HG02943 (cell line): Measurements from ENCODE around the gene XXYLT1.
"Not testable (repeated sequence)": the region's sequence is repeated elsewhere in the genome, so short reads cannot be mapped to it uniquely, and the experiment has no call there.

Experiments used
- ATAC-seq: cut with Tn5 transposase; IDR thresholded peaks from one replicate; pipeline ENCODE4 v1.9.1; 2021; ENCODE audit warnings: mild to moderate bottlenecking, low read depth, moderate library complexity; ENCODE audit not compliant: unreplicated experiment

Gene XXYLT1

DNA sequence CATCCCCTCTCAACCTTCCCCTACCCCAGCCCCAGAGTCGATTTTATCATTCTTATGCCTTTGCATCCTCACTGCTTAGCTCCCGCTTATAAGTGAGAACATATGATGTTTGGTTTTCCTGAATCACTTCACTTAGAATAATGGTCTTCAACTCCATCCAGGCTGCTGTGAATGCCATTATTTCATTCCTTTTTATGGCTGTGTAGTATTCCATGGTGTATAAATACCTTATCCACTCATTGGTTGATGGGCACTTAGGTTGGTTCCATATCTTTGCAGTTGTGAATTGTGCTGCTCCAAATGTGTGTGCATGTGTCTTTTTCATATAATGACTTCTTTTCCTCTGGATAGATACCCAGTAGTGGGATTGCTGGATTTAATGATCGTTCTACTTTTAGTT lies 233.4 kb downstream of the XXYLT1 start:
- not testable (repeated sequence) for ATAC-seq

DNA sequence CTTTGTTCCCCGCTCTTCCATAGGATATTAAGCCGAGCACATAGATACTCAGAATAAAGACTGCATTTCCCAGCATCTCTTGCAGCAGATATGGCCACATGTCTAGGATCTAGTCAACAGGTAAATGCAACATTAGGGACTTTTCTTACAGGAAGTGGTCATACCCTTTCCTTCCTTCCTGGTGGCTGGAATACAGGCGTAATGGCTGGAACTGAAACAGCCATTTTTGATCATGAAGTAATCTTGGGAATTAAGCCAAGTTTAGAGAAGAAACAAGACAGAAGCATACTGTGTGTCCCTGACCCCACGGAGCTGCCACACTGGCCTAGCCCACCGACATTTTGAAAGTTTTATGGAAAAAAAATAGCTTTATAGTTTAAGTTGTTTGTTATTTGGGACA lies 234.0 kb downstream of the XXYLT1 start:
- no peak for ATAC-seq

DNA sequence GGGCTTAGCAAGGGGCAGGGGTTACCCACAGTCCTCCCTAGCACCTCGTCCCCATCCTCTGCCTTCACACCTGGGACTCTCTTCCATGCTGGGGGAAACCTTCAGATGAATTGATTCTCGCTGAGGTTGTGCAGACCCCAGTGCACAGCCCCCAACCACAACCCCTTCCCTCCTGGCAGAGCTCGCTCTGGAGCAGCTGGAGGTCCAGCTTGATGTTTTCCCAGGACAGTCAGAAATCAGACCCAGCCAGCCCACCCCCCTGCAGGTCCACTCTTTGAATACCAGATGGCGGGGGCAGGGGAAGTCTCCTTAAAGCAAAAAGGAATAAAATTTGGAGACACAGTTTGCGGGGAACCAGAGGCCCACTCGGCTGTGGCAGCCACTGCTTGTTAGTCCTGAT lies 234.4 kb downstream of the XXYLT1 start:
- ATAC-seq = no peak

DNA sequence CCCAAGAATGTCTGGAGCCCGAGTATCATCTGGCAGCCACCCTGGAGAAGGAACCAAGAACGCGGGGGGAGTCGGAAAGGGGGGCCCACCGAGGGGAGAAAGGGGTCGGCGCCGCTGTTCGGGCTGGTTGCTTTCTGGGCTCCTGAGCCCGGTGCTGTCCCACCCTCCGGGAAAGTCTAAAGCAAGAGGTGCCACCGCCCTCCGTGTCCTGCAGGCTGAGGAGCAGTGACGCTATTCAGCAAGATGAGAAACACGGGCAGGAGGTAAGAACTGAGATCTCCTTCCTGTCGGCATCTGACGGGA lies 234.8 kb downstream of the XXYLT1 start:
- no peak for ATAC-seq

DNA sequence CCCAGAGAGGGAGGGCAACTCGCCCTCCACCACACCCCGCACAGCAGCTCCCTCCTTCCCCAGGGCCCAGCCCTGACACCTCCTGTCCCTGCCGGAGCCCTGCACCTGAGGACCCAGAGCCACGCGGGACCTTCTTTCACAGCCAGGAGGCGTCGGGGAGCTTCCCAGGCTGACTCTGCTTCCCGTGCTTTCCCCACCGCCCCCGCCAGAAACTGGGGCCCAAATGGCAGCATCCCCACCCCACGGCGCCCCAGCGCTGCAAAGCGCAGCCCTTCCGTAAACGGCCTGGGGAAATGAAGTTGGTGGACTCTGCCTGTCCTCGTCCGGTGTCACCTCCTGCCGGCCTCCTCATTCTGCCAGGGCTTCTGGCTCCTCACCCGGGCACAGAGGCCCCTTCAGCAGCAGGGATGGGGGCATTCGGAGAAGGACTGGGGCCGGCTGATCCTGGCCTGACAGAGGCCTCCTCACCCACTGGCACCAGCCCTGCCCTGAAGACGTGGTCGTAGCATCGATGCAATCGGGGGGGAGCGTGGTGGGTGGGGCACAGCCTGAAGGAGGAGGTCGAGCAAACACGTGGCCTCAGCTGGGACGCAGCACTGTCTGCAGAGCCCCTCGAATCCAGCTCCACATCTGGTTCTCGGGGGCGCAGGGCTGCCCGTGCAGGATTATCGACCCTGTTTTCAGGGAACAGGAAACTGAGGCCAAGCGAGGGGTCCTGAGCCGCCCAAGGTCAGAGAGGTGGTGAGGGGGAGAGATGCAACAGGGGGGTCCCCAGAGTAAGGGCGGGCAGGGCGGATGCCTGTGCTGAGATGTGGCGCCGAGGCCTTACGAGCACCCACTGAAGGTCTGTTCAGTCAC lies 235.4 kb downstream of the XXYLT1 start:
- ATAC-seq = no peak

DNA sequence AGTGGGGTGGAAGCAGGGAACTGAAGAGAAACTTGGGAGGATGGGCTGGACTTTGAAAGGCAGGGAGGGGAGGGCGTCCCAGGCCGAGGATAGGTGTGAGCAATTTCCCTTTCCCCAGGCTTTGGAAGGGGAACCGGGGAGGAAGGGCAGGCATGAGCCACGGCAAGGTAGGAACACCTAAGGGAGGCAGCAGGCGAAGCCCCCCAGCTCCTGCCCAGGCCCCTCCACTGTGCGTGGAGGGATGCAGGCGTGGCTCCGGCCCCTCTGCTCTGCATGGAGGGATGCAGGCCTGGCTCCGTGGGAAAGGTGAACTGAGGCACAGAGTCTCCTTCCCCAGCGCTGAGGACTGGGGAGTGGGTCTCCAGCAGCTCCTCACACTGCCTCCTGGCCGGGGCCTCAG lies 236.4 kb downstream of the XXYLT1 start:
- ATAC-seq = no peak

DNA sequence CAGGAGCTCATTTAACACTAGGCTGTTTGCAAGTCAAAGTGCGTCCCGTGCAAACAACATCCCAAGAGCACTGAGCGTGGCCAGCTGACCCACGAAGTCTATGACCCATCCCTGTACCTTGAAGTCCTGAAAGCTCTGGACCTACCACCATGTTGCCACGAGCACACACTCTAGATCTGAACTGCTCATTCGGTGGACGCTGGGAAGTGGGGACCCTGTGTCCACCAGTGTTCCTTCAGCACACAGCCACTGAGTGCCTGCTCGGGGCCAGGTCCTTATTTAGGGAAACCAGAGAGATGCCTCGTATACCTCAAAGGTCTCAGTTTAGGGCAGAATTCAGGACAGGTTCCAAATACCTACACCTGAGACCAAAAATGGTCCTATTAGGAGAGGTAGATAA lies 236.9 kb downstream of the XXYLT1 start:
- no peak for ATAC-seq

DNA sequence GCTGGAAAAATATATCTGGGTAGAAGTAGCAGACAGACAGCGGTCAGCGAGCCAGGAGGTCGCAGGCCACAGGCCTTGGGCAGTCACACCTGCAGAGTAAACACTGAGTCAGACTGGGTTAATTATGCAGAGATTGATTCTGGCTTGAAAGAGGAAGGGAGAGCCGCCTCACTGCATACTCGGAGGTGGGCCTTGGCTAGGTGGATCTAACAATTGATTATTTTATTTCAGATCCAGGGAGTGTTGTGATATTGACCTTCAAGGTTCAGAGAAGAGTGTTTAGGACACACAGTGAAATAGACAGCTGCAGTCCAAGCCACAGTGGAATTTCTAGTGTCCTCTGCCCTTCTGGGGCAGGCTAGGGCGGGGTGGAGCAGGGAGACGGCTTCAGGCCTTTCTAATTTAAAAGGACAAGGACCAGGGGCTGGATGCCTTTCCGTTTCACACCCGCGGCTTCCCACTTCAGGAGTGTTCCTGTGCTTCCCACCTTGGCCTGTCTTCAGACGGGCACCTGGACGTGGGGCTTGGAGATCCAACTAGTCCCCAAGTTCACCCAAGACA lies 237.3 kb downstream of the XXYLT1 start:
- ATAC-seq = no peak

DNA sequence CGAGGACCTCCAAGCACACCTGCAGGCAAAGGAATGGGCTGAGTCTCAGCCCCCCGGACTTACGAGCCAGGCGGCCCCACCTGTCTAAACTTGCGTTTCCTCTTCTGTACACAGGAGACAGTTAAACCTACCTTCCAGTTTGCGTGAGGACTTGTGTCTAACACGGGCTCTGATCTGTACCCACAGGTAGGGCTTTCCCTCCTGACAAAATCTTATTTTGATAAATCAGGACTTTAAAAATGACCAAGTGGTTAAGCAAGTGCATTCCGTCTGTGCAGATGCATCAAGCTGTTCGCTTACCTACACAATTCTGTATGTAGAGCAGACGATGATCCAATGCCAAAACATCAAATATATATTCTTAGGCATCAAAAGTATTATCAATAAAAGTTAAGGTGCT lies 238.0 kb downstream of the XXYLT1 start:
- no peak for ATAC-seq

DNA sequence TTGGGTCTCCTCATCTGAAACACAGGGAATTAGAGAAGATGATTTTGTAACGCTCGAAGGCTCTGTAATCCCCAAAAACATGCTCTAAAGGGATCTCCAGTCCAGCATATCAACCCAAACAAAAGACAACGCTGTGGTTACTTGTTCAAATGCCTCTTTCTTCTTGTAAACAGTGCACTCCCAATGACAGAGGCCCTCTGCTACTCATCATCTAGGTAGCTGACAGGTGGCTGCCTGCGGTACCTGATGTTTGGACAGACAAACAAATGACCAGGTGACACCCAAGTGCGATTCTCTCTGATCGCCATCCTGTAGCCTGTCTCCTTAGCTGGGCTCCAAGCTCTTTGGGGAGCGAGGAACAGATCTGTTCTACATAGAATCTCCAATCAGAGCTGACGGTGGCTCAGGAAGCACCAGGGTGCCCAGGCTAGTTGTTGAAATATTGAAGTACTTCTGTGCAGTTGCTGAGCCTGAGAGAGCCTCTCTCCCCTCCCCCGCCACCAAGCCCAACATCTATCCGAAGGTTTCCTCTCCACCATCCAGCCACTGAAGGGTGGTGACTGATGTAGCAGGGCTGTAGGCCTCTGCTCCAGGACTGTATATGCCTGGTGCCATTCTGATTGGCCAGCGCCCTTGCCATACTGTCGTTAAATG lies 238.7 kb downstream of the XXYLT1 start:
- no peak for ATAC-seq

DNA sequence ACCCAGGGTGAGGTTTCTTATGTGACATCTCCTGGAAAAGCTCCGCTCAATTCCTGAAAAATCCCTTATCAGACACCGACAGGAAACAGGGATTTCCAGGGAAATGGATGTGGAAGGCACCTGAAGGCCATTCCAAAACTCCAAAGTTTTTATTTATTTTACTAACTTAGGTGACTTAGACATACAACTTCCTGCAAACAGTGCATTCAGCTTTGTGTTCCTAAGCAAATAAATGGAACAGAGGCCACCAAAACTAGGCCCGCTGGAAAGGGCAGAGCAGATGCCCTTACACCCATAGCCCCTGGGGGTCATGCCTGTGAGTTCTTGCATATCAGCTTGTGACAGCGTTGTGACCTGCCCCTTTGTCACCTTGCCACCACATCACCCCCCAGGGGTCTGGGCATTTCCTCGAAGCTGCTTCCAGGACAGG lies 239.4 kb downstream of the XXYLT1 start:
- no peak for ATAC-seq

DNA sequence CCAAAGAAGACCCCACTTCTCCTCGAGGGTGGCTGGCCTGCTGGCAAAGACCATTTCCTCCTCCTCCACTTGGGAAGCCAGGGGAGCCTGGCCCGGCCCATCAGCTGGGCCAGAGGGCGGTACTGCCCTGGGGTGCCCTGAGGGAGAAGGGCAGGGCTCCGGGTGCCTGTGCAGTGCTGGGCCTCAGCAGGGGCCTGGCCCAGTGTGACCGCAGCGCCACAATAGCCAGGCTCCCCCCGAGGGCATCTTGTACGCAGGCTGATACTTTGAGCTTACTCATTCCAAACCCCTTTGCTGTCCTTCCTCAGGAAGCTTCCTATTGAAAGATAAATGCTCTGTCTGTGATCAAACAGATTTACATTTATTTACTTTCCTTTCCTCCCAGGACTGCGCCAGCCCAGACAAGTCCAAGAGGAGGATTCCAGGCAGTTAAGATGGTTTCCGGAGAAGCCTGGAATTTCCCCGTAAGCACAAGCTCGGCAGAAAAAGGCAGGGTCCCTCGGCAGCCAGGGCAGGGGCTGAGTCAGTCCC lies 240.1 kb downstream of the XXYLT1 start:
- no peak for ATAC-seq

DNA sequence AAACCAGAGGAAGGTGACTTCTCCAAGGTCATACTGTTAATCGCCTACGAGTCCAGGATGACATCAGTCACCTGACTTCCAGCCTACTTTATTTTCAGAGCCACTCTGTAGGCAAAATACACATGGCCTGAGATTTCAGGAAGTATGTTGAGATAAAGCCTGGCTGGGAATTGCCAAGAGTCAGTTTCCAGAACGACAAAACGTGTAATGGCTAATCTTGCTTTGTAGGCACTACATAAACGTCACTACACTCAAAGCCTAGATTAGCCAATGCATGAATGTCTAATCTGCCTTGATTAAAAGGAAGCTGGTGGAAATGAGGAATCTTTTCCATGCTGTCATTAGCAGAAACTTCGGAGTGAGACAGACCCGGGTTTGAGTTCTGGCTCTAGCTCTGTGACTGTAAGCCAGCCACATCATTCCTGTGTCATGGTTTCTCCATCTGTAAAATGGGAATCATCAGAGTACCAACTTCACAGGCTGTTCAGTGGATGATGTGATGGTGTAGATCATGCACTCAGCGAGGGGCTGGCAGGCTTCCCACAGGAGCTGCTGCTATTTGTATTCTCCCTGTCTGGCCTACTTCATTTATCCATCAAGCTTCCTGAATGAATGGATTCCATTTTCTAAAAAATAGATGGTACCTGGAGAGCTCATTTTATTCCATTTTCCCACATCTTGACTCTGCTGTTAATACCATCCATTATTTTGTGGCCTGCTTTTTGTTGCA lies 241.9 kb downstream of the XXYLT1 start:
- ATAC-seq = no peak

DNA sequence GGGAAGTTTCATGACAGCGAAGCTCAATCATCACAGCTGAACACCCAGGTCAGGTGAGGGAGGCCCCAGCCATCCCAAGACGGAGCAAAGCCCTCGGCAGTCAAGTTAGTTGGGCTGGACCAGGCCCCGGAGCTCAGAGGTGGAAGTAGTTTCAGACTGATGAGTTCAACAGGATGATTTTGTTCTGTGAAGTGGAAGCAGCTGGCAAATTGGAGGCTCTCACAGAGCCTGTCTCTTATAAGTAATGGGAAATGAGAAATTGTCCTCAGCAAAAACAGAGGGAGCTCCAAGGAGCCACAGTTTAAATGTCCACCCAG lies 245.1 kb downstream of the XXYLT1 start:
- no peak for ATAC-seq

DNA sequence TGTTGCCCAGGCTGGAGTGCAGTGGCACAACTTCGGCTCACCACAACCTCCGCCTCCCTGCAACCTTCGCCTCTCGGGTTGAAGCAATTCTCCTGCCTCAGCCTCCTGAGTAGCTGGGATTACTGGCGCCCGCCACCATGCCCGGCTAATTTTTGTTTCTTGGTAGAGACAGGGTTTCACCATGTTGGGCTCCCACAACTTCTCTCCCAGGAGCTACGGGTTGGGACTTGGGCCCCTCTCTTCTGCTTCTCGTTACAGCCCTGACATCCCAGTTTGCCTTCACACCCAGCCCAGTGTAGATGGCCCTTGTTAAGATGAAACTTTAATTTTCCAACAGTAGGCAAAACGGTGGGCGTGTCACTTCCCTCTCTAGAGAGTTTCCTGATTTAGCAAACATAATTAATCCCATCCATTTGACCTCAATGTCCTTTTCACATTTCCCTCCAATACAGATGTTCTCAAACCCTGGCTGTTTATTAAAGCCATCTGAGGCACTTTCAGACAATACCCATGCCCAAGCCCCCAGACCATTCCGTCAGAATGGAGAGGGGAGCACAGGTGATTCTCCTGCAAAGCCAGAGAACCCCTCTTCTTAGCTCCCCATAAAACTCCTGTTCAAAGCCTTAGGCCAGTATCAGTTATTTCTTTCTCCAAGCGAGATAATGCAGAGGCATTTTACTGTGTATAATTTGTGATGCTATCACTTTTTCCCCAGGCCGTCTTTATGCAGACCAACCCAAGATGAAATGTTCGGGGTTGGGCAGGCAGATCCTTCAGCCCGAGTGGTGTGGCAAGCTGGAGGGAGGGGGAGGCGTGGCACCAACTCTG lies 245.7 kb downstream of the XXYLT1 start:
- ATAC-seq = no peak

DNA sequence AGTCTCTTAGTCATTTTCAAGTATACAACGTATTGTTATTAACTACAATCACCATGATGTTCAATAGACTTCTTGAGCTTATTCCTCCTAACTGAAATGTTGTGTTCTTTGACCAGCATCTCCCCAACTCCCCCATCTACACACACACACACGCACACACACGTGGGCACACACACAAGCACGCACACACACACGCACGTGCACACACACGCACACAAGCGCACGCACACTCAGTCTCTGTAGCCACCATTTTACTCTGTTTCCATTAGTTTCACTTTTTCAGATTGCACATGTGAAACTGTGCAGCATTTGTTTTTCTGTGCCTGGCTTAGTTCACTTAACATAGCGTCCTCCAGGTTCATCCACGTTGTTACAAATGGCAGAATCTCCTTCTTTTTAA lies 247.0 kb downstream of the XXYLT1 start:
- no peak for ATAC-seq

DNA sequence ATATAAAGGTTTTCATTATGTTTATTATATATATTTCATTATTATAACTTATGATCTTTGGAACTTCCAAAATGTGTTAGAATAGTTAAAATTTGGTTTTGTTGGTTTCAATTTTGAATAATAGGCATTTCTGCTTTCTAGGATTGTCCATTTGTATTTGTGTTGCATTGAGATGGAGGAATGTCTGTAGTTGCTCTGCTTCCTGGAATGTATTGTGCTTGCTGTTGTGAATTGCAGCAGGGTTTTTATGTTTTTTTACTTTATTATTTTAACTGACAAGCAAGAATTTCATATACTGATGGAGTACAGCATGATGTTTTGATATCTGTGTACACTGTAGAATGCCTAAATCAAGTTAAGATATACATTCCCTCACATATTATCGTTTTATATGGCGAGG lies 247.4 kb downstream of the XXYLT1 start:
- no peak for ATAC-seq

DNA sequence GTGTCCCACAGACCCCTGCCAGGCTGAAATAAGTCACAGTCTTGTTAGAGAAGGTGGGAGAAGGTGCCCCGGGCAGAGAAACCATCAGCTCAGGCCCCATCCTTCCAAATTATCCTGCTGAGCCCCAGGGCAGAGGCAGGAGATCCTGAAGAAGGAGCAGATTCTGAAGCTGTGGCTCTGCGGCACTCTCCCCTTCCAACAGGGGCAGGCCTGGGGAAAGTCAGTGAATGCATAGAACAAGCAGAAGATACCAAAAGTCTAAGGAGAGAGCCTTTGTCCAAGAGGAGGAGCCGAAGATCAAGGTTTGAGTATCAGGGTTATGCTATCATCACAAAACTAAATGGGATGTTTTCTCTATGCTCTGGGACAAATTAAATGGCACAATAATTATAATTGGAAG lies 249.3 kb downstream of the XXYLT1 start:
- no peak for ATAC-seq

DNA sequence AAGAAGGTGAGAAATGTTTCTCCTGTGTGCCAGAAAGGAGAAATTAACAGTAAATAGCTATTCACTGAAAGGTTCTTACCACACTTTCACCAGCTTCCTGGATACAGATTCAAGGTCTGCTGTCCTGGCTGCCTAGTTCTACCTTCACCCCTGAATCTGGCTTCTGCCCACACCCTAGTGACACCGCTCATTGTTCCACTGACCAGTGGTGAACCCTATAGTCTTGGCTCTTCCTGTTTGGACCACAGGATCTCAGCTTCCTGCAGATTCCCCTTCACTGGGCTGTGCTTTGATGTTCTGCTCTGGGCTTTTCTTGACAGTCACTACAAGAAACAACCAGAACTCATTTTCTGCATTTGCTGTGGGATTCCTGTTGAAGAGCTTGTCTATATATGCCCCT lies 250.0 kb downstream of the XXYLT1 start:
- no peak for ATAC-seq

DNA sequence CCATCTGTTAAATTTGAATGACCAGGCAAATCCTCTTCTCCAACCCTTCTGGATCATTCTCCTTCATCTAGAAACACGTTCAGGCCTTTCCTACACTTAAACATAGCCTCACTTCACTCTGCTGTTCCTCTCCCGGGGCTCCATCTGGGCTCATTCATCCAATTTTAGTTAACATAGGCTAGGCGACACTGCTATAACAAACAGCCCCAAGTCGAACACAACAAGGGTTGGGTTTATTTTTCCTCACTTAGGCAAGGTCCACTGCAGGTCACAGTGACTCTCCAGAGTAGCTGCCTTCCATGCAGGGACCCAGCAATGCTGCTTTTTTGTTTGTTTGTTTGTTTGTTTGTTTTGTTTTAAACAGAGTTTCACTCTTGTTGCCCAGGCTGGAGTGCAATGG lies 250.8 kb downstream of the XXYLT1 start:
- no peak for ATAC-seq
